GM03348 (cell line): ENCODE measurements around the gene RAB11FIP3.
"Not testable (repeated sequence)": the region's sequence is repeated elsewhere in the genome, so short reads cannot be mapped to it uniquely, and the experiment has no call there.

ENCODE experiments used
- DNase-seq: peaks from one replicate; pipeline ENCODE4 v3.0.0; 2012; ENCODE audit warnings: low spot score

RAB11FIP3 gene

GRCh38 chr16:392450-393030 is 32.9 kb upstream of the RAB11FIP3 start:
- no peak for DNase-seq

- no peak for DNase-seq
These were observed 29.2 kb upstream of the RAB11FIP3 start for GRCh38 chr16:396199-396598.

GRCh38 chr16:396605-397004 is 28.8 kb upstream of the RAB11FIP3 start:
- peak; percentile 82 for DNase-seq

GRCh38 chr16:397135-397661 is 28.3 kb upstream of the RAB11FIP3 start, which contains the start of gene NME4:
Gene NME4, plus strand, starts transcription at chr16:397199. Its CDS starts 24 bp downstream, at chr16:397223.
- DNase-seq, result peak; percentile 82

- peak; percentile 86 for DNase-seq
These were observed 27.6 kb upstream of the RAB11FIP3 start for GRCh38 chr16:397736-398332.

GRCh38 chr16:398561-399339 is 26.7 kb upstream of the RAB11FIP3 start:
- no peak for DNase-seq

GRCh38 chr16:399340-400019 is 26.0 kb upstream of the RAB11FIP3 start:
- DNase-seq, result no peak

GRCh38 chr16:400061-400591 is 25.3 kb upstream of the RAB11FIP3 start:
- no peak for DNase-seq

GRCh38 chr16:401468-402348 is 23.7 kb upstream of the RAB11FIP3 start, which contains the start of gene DECR2:
Gene DECR2, plus strand, starts transcription at chr16:401885. Its CDS starts 79 bp downstream, at chr16:401964.
- peak; percentile 99 for DNase-seq

GRCh38 chr16:404971-405486 is 20.4 kb upstream of the RAB11FIP3 start:
- no peak for DNase-seq

- DNase-seq, result no peak
These were observed 19.6 kb upstream of the RAB11FIP3 start for GRCh38 chr16:405548-406506.

GRCh38 chr16:407253-407652 is 18.2 kb upstream of the RAB11FIP3 start:
- no peak for DNase-seq

- no peak for DNase-seq
These were observed 14.8 kb upstream of the RAB11FIP3 start for GRCh38 chr16:410516-411178.

GRCh38 chr16:411576-412265 is 13.7 kb upstream of the RAB11FIP3 start:
- DNase-seq, result no peak

- peak; percentile 36 for DNase-seq
These were observed 10.9 kb upstream of the RAB11FIP3 start for GRCh38 chr16:414395-415169.

GRCh38 chr16:415170-415498 is 10.3 kb upstream of the RAB11FIP3 start:
- not testable (repeated sequence) for DNase-seq

- DNase-seq, result not testable (repeated sequence)
These were observed 3.3 kb upstream of the RAB11FIP3 start for GRCh38 chr16:422179-422578.
